Dendritic cell treated with granulocyte-macrophage colony-stimulating factor and Interleukin-4, amounts not matched to agents 40 ng/mL and 50 ng/mL, for 4 days (primary cell): Measurements from ENCODE around the gene LCN1.
"Not testable (repeated sequence)": the region's sequence is repeated elsewhere in the genome, so short reads cannot be mapped to it uniquely, and the experiment has no call there.

Experiments used
- H3K27ac Mint-ChIP-seq: one replicate; pipeline ENCODE4 v1.8.0; 2022; ENCODE audit warnings: mild to moderate bottlenecking, mixed read lengths
- H3K27me3 Mint-ChIP-seq: one replicate; pipeline ENCODE4 v1.8.0; 2022; ENCODE audit warnings: mild to moderate bottlenecking, mixed read lengths
- H3K36me3 Mint-ChIP-seq: one replicate; pipeline ENCODE4 v1.8.0; 2022; ENCODE audit warnings: low read depth, mixed read lengths
- H3K4me1 Mint-ChIP-seq: one replicate; pipeline ENCODE4 v1.8.0; 2022; ENCODE audit warnings: low read depth, mixed read lengths
- H3K4me3 Mint-ChIP-seq: one replicate; pipeline ENCODE4 v1.8.0; 2022; ENCODE audit warnings: mild to moderate bottlenecking, moderate library complexity, mixed read lengths
- H3K9me3 Mint-ChIP-seq: one replicate; pipeline ENCODE4 v1.8.0; 2022; ENCODE audit warnings: mixed read lengths
- intact Hi-C: fragments of 100-400 bp; cut with micrococcal nuclease; formaldehyde crosslinking; loops from one replicate; pipeline ENCODE4 v1.15.0; 2022

The LCN1 gene

DNA sequence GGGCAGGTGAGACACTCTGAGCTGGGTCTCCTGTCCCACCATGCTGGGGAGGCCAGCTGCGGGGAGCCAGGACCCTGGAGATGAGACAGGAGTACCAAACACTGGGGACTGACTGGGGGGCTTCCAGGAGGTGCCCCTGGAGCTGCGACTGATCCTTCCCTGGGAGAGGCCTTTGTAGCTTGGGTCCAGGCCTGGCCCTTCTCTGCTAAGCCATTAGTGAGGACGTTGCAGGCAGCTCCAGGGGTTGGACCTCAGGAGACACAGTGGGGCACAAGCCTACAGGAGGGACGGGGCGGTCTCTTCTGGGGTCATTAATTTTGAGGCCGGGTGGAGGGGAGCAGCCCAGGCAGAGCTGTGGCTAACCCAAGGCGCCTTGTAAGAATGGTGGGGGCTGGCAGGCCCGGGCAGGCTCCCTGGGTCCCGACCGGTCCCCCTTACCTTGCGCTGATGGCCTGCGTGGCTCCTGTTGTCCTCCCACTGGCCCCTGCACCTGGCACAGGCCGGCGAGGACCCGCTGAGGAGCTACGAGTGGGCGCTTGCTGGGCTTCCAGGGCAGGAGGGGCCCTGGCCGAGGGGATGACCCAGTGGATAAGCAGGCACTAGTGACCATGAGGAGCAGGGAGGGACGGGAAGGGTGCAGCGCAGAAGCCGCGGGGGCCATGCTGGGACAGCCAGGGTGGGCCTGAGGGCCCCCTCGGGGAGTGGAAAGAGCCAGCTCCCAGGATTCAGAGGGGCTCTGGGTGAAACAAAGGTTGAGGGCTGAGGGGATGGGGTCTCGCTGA, 15.6 kb upstream of the LCN1 start:
- no peak overlapping the region for H3K27ac Mint-ChIP-seq
- intact Hi-C loops, result no loop called here

DNA sequence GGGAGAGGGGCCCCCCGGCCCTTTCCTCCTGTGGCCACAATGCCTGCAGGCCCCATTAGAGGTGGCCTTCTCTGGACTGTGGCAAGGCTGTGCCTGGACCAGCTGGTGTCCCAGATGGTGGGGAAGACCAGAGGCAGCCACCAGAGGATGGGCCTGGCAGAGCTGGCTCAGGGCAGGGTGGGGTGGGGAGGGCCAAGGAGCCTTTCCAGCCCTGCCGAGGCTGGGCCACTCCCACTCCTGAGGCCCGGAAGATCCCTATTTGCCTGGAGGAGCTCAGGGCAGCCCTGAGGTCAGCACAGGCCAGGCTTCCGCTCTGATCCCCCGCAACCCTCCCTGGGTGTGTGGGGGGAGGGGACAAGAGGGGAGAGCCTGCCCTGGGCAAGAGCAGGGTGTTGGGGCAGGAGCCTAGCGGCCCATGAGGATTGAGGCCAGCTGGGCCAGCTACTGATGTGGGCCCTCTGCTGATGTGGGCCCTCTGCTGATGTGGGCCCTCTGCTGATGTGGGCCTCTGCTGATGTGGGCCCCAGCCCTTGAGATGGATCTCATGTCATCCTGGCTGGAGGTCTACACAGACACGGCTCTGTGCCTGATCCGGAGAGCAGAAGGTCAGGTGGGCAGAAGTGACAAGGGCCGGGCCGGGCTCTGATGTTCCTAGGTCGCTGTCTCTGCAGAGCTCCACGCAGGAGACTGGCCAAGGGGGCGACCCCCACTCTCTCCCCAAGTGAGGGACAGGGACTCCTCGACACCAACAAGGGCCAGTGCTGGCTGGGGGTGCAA, 14.7 kb upstream of the LCN1 start:
- H3K4me1 Mint-ChIP-seq, result peaks cover 27% of the 10 kb centered on the region
- intact Hi-C loops, result no loop called here
- H3K27me3 Mint-ChIP-seq, result peaks cover 3% of the 10 kb centered on the region

More for the DNA sequence above, 15.6 kb upstream of the LCN1 start:
- Mint-ChIP-seq H3K9me3 (peaks cover 13% of the 10 kb centered on the region), H3K27me3 (peaks cover 3% of the 10 kb centered on the region), H3K36me3 (peaks cover 46% of the 10 kb centered on the region), H3K4me3 (no peak overlapping the region), H3K4me1 (peaks cover 29% of the 10 kb centered on the region)

DNA sequence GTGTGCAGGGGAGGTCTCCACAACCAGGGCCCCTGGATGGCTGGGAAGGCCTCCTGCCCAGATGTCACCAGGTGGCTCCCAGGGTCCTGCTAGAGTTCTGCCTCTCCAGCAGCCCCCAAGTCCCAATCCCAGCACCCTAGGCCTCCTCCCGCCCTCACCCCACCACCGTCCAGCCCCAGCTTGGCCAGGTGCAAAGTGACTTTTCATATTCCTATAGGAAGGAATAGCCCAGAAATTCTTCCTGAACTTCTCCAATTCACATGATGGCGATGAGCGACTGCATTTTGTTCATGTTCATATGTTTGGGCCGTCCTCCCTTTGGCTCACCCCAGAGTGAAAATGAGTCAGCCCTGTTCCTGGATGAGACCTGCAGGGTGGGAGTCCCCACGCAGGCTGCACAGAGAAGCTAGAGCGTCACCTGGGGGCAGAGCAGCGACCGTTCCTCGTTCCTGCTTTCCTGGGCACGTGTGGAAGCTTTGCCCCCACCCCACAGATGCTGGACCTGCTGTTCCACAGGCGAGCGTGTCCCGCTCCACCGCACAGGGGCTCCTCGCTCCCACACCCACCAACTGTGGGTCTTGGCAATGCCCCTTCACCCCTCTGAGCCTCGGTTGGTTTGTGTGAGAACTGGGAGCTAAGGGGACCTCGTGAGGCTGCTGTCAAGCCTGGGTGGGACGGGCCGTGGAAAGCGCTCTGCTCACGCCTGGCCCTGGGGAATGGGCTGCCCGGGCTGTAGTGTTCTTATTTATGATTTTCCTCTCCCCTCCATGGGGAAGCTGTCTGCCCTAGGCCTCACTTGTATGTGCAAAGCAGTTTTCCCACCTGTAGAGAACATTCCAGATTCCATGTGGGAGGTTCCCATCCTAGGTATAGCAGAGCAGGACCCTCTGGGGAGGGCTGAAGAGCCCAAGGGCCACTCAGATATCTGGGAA, 13.9 kb upstream of the LCN1 start:
- Mint-ChIP-seq H3K27ac (no peak overlapping the region), H3K4me1 (peaks cover 18% of the 10 kb centered on the region), H3K4me3 (no peak overlapping the region), H3K36me3 (peaks cover 32% of the 10 kb centered on the region), H3K9me3 (peaks cover 13% of the 10 kb centered on the region), H3K27me3 (peaks cover 6% of the 10 kb centered on the region)
- intact Hi-C loops, result no loop called here

More for the DNA sequence above, 14.7 kb upstream of the LCN1 start:
- Mint-ChIP-seq H3K36me3 (peaks cover 40% of the 10 kb centered on the region), H3K27ac (no peak overlapping the region), H3K9me3 (peaks cover 13% of the 10 kb centered on the region), H3K4me3 (no peak overlapping the region)

DNA sequence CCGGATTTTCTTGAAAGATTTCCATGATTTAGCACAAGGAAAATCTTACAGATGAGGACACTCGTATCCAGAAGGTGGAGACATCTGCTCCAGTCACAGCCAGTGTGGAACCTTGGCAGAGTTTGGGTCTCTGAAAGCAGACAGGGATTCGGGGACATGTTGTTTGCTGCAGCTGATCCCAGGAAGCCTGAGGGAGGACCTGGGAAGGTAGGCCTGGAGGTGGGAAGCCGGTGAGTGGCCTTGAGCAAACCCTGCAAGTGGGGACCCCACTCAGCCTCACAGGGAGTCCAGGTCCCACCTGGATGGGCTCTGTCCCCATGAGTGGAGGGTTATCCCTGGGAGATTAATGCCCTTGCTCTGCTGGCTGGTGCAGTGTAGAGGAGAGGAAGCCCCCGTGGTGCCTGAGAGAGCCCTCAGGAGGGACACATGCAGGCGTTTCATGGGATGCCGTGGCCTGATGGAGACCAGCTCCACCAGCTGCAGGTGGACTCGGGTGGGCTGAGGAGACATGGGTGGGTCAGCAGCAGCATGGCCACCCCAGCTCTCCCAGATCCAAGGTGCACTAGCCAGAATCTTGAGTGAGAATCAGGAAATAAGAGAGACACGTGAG, 12.9 kb upstream of the LCN1 start:
- no peak overlapping the region for H3K27ac Mint-ChIP-seq
- peaks cover 11% of the 10 kb centered on the region for H3K27me3 Mint-ChIP-seq
- peaks cover 22% of the 10 kb centered on the region for H3K36me3 Mint-ChIP-seq
- no peak overlapping the region for H3K4me3 Mint-ChIP-seq
- H3K4me1 Mint-ChIP-seq, result peaks cover 10% of the 10 kb centered on the region
- intact Hi-C loops, result no loop called here
- peaks cover 13% of the 10 kb centered on the region for H3K9me3 Mint-ChIP-seq

DNA sequence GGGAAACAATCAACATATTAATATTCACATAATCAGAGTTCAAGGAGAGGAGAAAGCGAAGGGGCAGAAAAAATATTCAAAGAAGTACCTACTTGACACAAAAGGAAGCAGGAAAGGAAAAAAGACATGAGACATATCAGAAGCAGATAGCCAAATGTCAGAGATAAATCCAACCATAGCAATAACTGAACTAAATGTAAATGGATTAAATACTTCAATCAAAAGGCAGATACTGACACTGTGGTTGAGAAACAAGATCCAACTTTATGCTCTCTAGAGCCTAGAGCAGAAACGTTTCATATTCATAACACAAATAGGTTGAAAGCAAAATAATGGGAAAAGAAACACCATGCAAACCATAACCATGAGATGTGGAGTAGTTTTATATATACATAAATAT, 11.8 kb upstream of the LCN1 start:
- peaks cover 13% of the 10 kb centered on the region for H3K9me3 Mint-ChIP-seq
- intact Hi-C loops, result no loop called here
- peaks cover 11% of the 10 kb centered on the region for H3K36me3 Mint-ChIP-seq
- H3K27me3 Mint-ChIP-seq, result peaks cover 12% of the 10 kb centered on the region
- H3K27ac Mint-ChIP-seq, result no peak overlapping the region
- H3K4me1 Mint-ChIP-seq, result peaks cover 3% of the 10 kb centered on the region
- no peak overlapping the region for H3K4me3 Mint-ChIP-seq

DNA sequence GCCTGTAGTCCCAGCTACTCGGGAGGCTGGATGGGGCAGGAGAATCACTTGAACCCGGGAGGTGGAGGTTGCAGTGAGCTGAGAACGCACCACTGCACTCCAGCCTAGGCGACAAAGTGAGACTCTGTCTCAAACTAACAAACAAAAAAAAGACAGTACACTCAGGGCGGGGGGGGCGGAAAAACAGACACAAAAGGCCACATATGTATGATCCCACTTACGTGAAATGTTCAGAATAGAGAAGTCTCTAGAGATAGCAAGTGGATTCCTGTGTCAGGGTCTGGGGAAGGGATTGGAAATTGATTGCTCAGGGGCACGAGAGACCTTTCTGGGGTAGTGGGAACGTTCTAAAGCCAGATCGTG, 9.0 kb upstream of the LCN1 start:
- H3K4me1 Mint-ChIP-seq, result no peaks in the 10 kb centered on the region
- H3K9me3 Mint-ChIP-seq, result peaks cover 13% of the 10 kb centered on the region
- no peaks in the 10 kb centered on the region for H3K36me3 Mint-ChIP-seq
- H3K27me3 Mint-ChIP-seq, result peaks cover 19% of the 10 kb centered on the region
- intact Hi-C loops, result no loop called here
- no peak overlapping the region for H3K4me3 Mint-ChIP-seq
- H3K27ac Mint-ChIP-seq, result no peak overlapping the region

DNA sequence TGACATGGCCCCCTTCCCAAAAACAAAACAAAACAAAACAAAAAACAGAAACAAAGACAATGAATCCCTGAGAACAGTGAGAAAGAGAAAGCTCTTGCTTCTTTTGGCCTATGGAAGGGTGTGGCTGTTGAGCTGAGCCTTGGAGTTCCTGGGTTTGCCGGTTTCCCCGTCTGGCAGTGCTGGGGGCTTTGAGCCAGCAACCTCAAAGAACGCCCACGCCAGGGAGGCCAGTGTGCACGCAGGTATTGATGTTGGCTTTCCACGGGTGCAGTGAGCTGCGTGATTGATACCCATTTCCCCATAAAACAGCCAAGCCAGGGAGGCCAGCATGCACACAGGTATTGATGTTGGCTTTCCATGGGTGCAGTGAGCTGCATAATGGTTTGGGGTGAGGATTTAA, 8.3 kb upstream of the LCN1 start:
- Mint-ChIP-seq H3K27ac (no peak overlapping the region), H3K4me1 (no peaks in the 10 kb centered on the region), H3K36me3 (no peaks in the 10 kb centered on the region), H3K9me3 (peaks cover 13% of the 10 kb centered on the region), H3K4me3 (no peak overlapping the region), H3K27me3 (peaks cover 23% of the 10 kb centered on the region)
- intact Hi-C loops, result no loop called here

DNA sequence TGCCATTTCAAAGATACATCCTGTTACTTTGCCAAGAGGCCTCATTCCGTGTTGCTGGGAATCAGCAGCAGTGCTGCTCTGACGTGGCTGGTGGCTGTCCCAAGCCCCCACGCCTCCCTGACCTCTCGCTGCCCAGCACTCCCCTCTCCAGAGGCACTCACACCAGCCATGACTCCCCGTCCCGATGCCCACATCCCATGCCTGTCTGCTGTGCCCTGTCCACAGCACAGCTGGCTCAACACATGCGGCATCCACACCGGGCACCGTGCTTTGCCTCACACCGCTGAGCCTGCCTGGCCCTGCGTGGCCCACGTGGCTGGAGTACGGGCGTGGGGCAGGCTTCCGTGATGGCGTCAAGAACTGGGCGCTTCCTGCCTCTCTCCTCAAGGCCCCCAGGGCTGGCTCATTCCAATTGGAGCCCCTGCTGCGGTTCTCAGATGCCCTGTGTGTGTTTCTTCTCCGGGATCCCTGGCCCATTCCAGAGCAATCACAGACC, 7.8 kb upstream of the LCN1 start:
- Mint-ChIP-seq H3K27ac (no peak overlapping the region), H3K9me3 (peaks cover 13% of the 10 kb centered on the region), H3K4me3 (no peak overlapping the region), H3K36me3 (no peaks in the 10 kb centered on the region), H3K27me3 (peaks cover 25% of the 10 kb centered on the region), H3K4me1 (no peaks in the 10 kb centered on the region)
- intact Hi-C loops, result no loop called here

DNA sequence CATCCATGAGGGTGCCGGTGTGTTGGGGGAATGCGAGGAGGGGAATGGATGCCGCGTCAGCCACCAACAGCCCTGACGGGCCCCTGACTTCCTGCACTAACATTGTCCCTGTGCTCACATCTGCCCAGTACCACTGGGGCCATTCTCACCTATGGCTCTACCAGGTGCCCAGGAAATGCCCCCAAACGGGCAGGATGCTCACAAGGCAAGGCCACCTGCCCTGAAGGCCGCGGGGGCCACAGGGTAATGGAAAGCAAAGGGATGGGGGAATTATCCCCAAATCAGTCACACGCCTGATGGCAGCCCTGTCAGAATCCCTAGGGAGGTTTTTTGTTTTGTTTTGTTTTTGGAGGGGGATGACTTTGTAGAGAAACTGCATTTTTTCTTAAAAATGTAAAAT, 7.3 kb upstream of the LCN1 start:
- H3K4me1 Mint-ChIP-seq, H3K4me3 Mint-ChIP-seq, H3K9me3 Mint-ChIP-seq, H3K27ac Mint-ChIP-seq, intact Hi-C loops, H3K36me3 Mint-ChIP-seq: not testable (repeated sequence)
- H3K27me3 Mint-ChIP-seq, result peaks cover 27% of the 10 kb centered on the region

DNA sequence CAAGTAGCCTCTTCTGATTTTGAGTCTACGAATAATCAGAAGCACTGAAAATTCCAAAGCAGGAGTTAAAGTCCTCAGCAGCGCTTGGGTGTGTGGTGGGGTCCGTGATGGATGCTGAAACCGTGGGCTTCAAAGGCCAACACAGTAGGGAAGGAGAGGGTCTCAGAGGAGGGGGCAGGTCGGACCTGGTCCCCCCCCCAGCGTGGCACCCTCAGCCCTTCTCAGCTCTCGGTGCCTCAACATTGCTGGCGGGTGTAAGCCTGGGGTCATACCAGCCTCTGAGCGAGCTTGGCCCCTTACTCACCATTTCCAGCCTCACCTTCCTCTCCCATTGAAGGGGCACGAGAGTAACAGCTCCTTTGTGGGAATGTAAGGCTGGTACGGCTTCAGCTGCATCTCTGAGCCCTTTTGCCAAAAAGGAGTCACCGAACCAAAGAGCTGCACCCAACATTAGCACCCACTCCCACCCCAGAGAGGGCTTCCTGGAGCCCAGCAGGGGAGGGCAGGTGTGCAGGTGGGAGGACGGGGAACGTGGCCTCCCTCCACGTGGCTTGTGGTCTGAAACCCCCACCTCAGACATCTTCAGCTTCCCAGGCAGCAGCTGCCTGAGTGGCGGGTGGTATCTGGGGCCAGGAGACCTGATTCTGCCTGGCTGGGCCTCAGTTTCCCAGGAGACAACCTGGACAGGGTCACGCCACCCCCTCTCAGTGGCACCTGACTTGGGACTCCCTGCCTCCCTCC, 6.7 kb upstream of the LCN1 start:
- intact Hi-C loops, result no loop called here
- H3K9me3 Mint-ChIP-seq, result peaks cover 2% of the 10 kb centered on the region
- peaks cover 32% of the 10 kb centered on the region for H3K27me3 Mint-ChIP-seq
- H3K4me1 Mint-ChIP-seq, result no peaks in the 10 kb centered on the region
- H3K36me3 Mint-ChIP-seq, result no peaks in the 10 kb centered on the region
- no peak overlapping the region for H3K27ac Mint-ChIP-seq
- H3K4me3 Mint-ChIP-seq, result no peak overlapping the region

DNA sequence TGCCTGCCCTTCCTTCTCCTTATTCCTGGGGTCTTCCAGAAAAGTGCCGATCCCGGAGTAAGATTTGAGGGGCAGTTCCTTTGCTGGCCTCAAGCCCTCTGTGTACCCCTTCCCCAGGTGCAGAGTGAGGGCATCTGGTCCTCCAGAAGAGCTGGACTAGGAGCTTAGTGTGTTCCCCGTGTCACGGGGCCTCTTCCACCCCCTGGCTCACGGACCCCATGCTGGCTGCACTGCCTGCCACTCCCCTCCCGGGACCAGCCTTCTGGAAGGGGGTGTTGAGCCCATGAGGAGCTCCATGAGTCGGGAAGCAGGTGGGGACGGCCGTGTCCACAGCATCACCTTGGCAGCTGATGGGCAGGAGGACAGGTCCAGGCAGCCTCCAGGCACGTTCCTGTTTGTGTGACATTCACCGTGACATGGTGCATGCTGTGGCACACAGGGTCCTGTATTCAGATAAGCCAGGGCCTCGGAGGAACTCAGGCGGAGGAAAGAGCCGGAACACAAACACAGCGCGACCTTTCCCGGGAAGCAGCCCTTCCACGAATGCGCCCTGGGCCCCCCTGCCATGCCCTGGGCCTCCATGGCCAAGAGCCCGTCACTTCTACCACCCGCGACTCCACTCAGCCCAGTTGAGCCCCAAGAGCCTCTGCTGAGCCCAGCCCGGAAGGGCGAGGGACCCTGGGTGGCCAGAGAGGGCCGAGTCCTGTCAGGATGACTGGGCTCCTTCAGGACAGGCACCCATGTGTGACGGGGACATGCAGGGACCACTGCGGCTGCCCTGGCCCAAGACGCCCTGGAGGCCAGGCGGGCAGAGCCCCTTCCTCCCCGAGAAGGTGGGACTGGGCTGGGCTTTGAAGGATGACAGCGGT, 5.9 kb upstream of the LCN1 start:
- intact Hi-C loops, result no loop called here
- no peak overlapping the region for H3K4me3 Mint-ChIP-seq
- H3K9me3 Mint-ChIP-seq, result no peaks in the 10 kb centered on the region
- peaks cover 36% of the 10 kb centered on the region for H3K27me3 Mint-ChIP-seq
- no peaks in the 10 kb centered on the region for H3K4me1 Mint-ChIP-seq
- no peaks in the 10 kb centered on the region for H3K36me3 Mint-ChIP-seq
- H3K27ac Mint-ChIP-seq, result no peak overlapping the region

DNA sequence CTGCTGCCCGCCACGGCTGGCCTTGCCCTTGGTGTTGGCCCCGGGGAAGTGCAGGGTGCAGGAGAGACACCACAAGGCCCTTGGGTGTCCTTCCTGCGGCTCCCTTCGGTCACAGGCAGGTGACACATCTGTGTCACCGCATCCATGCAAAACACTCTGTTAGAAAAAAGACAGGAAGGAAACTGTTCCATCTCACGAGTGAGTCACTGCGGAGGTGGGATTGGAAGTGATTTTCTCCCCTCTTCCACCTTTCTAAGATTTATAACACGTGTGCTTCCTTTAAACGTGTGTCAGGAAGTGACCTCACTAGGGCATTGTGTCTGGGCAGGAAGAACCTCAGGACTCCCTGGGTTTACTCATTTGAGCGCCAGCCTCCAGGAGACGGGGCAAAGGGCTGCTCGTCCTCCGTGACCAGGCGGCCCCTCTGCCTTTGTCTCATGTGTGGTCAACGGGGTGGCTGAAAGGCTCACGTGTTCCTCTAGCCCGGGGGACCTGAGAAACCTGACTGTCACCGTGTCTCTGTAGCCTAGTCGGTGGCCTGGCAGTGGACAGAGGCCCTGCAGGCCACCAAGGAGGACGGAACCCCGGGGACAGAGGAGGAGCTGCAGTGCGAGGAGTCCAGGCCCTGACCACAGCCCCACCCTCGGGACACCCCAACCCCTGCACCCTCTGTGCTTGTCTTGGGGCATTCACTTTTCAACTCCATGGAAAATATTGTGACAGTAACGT, 4.9 kb upstream of the LCN1 start:
- Mint-ChIP-seq H3K36me3 (no peaks in the 10 kb centered on the region), H3K4me1 (no peaks in the 10 kb centered on the region), H3K27me3 (peaks cover 39% of the 10 kb centered on the region), H3K27ac (no peak overlapping the region), H3K9me3 (no peaks in the 10 kb centered on the region), H3K4me3 (no peak overlapping the region)
- intact Hi-C loops, result no loop called here
